Cardiac fibroblast (primary cell): ENCODE data around the gene LMAN2.
"Not testable (repeated sequence)": the region's sequence is repeated elsewhere in the genome, so short reads cannot be mapped to it uniquely, and the experiment has no call there.

Experiments
- DNase-seq, 2 donors: peaks; one replicate each; pipeline versions ENCODE4 v3.0.0 to v3.0.0-alpha.2; 2010; ENCODE audit warnings: low read depth in 2 of 2
- H3K4me3 ChIP-seq, 2 donors: replicated peaks in 1 of 2; 1 replicate in 1 of 2; 2 replicates in 1 of 2; pipeline ENCODE4 v1.5.1; 2011; ENCODE audit warnings: low read depth in 2 of 2, low read length in 2 of 2, mild to moderate bottlenecking in 2 of 2, moderate library complexity in 1 of 2
- CTCF ChIP-seq: IDR thresholded peaks from one replicate; pipeline ENCODE4 v1.5.1; 2011; ENCODE audit warnings: low read depth, mild to moderate bottlenecking, low read length, inconsistent platforms

Gene LMAN2

GRCh38 chr5:177378884-177379883 is 27.7 kb upstream of the LMAN2 start:
- H3K4me3 ChIP-seq: no peak overlapping the region
- DNase-seq: peak; percentile 55 to 87
- TF ChIP-seq CTCF: no peak

DNA sequence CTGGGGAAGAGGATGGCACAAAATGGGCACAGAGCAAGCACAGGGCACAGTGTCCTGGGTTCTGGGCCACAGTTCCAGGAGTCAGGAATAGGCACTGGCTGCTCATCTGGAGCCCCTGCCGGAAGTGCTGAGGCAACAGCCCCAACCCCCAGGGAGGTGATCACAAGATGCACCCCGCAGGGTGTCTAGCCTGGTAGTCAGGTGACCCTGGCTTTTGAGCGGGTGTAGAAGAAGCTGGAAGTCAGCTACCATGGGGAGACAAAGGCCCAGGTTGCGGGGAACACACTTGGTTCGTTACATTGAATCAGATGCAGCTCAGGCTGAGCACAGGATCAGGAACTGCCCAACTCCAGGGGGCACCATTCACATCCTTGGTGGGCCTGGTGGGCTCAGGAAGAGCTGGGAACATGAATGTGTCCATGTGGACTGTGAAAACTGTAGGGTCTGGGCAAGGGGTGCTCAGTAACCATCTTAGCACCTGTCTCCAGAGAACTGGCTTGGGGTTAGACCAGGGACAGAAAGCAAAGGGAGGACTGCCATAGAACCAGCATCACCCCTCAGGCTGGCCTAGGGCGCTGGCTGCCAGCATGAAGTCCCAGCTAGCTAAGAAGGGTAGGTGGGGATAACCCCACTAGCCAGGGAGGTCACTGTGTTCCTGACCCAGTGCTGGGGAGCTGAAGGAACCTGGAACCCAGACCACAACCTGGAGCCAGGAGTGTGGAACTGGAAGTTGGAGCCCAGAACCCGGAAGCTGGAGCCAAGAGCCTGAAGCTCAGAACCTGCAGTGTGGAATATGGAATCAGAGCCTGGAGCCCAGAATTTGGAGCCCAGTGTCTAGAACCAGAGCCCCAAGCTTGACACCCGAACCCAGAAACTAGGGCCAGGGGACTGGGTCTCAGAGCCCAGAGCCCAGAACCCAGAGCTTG is 26.6 kb upstream of the LMAN2 start:
- no peak for TF ChIP-seq CTCF
- no peak for DNase-seq
- no peak overlapping the region for H3K4me3 ChIP-seq

DNA sequence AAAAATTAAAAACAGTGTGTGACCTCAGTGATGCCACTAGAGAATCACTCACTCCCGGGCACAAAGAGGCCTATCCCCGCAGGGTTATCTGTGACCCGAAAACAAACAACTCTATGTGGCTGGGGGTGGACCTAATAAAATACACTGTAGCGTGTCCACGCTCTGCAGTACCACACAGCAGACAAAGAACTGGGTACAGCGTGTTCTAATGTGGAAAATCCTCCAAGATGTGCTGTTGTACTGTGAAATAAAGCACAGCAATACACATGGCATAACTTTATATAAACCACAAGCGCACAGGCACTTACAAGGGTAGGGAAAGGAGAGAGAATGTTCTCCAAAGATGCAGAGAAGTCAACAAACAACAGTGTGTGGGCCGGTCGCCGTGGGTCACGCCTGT is 24.6 kb upstream of the LMAN2 start:
- no peak overlapping the region for H3K4me3 ChIP-seq
- TF ChIP-seq CTCF: no peak
- DNase-seq: no peak

- H3K4me3 ChIP-seq, DNase-seq: not testable (repeated sequence)
These were observed 24.0 kb upstream of the LMAN2 start for GRCh38 chr5:177375516-177375915.

- no peak for TF ChIP-seq CTCF
These were observed 22.7 kb upstream of the LMAN2 start for GRCh38 chr5:177374211-177374610.

GRCh38 chr5:177373806-177374205 is 22.3 kb upstream of the LMAN2 start:
- no peak for DNase-seq
- no peak for TF ChIP-seq CTCF
- H3K4me3 ChIP-seq: no peak overlapping the region

More at GRCh38 chr5:177374211-177374610, 22.7 kb upstream of the LMAN2 start:
- no peak for DNase-seq
- no peak overlapping the region for H3K4me3 ChIP-seq

- no peak for DNase-seq
- TF ChIP-seq CTCF: no peak
- no peak overlapping the region for H3K4me3 ChIP-seq
These were observed 21.4 kb upstream of the LMAN2 start for GRCh38 chr5:177372910-177373309.
